Non-pigmented ciliary epithelial cell (primary cell): ENCODE results near the gene SPAG17.

ENCODE experiments used
- DNase-seq: peaks from one replicate; pipeline ENCODE4 v3.0.0-alpha.2; 2010; ENCODE audit warnings: low read depth

SPAG17 gene

DNA sequence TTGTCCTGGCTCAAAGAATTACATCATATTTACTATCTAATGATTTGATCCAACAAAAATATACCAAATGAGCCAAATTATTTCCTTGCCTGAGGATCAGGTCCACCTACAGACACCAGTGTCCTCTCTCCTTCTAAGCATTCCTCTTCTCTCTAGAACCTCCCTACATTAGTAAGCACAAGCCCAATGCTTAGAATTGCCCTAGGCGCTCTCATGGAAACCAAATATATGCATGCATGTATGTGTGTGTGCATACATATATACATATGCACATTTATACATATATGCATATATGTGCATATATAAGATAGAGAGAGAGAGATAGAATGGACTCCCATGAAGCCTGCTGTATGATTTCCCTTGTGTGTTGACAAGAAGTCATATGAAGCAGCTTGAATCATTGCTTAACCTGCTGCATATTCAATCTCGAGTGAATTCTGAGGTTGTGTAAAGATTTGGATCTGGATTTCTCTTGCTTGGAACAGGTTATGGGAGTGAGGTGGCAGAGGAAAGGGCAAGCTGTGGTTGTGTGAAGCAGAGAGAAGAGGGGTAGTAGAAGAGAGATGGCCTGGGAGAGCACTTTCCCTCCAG lies 66.1 kb downstream of the SPAG17 start:
- DNase-seq, result no peak

- DNase-seq, result no peak
These were observed 66.6 kb downstream of the SPAG17 start for GRCh38 chr1:118118469-118118868.

DNA sequence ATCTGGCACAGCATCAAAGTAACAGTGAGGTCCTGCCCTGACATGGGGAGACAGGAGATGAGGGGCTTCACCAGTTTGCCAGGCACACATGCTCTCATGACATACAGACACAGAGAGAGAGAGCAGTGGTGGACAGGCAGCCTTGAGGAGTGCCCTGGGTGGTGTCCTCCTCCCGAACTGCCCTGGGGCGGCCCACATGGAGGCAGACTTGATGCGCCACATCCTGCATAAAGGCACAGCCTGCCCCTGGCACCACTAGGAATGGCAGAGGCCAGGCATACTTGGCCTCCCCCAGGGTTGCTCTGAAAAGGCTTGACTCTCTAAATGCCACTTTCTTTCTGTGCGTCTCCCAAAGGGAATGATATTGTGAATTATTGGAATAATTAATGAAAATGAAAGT lies 67.5 kb downstream of the SPAG17 start:
- DNase-seq, result no peak

DNA sequence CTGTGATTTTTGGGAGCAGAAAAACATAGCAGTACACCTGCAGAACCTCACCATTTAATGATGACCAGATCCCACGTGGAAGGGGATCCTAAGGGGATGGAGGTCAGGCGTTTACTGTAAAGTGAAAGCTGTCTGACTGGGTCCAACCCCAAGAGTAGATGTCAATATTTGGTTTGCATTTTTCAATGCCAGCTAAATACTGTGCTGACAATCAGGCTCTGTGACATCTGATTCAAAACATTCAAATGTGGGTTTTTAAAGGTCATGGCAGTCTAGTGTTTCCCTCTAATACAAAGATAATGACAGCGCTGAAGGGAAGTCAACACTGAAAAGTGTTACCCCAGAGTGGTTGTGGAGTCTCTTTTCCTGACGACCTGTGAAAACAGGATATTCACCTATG lies 68.1 kb downstream of the SPAG17 start:
- no peak for DNase-seq

DNA sequence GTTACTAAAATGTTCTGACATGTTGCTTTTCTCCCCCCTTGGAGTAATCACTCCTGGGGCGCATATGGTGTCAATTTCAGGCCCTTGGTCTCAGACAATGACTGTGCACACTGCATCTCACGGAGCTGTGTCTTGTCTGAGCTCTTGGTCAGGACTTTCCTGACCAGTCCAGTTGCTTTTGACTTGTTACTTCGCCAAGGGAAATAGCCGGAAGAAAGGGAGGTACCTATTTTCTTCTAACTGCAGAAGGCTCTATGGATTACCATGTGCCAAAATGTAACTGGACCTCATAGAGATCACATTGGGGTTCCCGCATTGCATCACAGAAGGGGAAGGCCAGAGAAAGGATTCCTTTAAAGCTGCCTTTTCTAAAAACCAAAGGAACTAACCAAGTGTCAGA lies 68.6 kb downstream of the SPAG17 start:
- no peak for DNase-seq

DNA sequence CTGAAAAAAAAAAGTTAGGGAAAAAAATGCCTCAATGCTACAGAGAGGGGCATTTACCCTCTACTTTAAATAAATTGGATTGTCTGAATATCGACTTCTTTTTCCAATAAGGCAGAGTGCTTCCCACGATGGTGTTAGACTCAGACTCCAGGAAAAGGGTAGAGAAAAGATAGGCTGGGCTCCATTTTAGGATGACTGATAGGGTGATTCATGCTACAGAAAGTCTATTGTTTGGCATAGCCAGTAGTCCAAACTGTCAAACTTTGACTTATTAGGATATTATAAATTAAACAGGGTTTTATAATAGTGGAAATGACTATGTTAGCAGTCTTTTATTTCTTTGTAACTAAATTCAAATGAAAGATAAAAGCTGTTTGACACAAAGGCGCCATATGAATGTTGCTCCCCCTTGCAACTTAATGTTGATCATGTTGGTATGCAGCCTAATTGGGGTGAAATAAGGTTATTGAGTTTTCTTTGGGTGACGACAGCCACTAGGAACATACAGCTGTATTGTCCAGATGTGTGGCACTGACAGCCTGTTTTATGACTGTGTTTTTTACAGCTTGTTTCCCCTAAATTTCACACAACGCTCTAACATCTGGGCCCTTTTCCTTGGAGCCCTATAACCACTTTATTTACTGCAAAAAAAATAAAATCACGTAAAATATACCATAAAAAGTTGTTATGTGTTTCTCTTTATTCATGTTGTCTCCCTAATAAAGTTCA lies 69.3 kb downstream of the SPAG17 start:
- no peak for DNase-seq

DNA sequence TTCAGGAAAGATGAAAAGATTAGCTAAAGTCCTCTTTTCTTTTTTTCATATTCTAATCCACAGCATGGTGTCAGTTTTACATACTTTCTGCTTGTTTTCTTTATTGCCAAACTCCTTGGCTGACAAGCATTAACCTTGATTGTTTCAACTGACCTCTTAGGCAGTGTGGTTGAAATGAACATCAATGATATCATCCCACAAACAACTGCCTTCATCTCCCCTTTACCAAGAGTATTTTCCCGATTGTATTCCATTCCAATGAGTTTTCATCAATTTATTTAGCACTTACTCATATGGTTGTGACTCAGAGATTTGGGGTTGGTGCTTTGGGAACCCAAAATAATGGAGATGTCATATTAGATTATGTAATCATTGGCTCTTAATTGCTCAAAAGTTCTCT lies 71.8 kb downstream of the SPAG17 start:
- no peak for DNase-seq

- no peak for DNase-seq
These were observed 74.4 kb downstream of the SPAG17 start for GRCh38 chr1:118110580-118110979.

DNA sequence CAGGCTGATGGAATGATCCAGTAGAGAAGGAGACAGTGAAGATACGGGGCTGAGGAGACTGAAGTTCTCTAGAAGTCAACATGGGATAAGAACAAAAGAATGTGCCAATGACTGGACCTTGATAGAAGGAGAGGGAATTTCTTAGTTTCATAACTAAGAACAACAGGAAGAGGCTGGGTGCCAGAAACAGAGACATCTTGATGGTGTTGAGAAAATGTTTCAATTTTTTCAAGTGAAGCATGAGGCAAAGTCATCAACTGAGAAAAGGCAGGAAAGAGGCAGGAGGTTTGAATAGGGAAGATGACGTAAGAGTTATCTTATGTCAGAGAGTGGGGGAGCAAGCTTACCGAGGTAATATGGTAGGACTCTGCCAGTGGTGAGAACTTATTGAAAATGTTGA lies 80.1 kb downstream of the SPAG17 start:
- no peak for DNase-seq

DNA sequence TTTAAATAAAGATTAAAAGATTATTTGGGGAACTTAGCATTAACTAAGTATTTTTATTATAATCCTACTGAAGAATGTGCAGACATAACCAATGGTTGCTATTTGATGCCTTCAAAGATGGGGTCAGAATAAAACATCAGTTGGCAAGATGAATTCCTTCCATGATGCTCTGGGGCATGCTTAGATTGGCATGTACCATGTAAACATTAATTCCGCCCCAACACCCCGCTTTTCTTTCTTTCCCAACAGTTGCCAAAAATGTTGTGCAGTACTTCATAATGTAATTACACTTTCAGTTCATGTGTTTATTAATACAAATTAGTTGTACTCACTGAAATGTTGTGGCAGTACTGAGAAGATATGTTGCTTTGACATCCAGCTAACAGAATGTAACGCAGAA lies 82.6 kb downstream of the SPAG17 start:
- no peak for DNase-seq

- no peak for DNase-seq
These were observed 83.0 kb downstream of the SPAG17 start for GRCh38 chr1:118101999-118102398.

DNA sequence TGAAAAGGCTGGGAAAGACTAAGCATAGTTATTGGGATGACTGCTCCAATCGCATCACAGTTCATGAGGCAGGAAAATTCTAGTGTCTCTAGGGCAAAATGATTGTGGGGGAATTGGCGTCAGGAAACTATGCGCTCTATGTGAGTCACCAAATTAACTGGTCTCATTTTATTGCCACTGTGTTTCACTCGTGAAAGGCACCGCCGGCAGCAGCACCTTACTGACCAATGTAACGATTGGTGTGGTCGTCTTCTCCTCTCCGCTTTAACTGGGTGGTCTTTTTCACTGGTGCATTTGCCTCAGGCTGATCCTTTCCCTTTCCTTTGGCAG lies 83.5 kb downstream of the SPAG17 start:
- no peak for DNase-seq

GRCh38 chr1:118100686-118101514 lies 84.1 kb downstream of the SPAG17 start:
- no peak for DNase-seq

DNA sequence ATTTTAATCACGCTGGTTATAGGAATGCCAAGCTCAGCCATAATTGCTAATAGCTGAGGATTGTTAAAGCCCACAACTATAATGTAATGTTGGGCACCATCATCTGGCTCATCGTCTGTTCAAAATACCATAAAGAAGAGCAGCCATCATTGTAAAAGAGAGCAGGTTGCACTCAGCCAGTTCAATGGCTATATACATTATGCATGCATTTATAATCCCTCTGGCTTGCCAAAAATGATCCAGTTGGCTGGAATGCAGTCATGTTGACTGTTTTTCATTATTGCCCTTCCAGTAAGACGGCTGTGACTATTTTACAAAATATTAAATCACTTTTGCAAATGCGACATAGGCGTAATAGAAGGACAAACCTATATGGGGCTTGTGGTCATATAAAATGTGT lies 85.3 kb downstream of the SPAG17 start:
- no peak for DNase-seq

DNA sequence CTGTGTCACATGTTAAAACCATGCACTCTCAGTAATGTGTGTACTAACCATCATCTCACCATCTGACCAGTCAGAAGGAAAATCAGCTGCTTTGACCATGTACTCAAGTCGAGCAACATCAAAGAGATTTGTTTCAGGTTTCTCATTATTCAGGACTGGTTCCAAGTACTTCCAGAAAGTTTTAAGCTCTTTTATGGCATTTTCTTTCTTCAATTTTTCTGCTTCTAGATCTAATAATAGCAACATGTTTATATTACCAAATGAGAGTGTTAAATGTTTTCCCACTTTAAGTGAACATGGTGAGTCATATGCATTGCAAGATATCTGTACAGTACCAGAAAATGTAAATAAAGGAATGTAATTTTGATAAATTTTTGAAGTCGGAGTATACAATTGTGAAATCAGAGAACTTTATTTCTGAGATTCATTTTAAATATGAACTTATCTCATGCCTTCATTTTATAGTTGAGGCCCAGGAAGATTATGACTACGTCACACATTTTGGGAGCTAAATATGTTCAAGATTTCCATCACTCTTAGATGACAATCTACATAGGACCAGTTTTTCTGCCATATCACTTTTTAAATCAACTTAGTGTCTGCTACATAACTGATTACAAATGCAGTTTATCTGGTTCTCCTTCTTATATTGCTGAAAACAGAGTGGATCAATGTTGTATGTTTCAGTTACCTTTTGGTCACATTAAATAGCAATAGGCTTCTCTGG lies 87.2 kb downstream of the SPAG17 start:
- DNase-seq, result no peak

DNA sequence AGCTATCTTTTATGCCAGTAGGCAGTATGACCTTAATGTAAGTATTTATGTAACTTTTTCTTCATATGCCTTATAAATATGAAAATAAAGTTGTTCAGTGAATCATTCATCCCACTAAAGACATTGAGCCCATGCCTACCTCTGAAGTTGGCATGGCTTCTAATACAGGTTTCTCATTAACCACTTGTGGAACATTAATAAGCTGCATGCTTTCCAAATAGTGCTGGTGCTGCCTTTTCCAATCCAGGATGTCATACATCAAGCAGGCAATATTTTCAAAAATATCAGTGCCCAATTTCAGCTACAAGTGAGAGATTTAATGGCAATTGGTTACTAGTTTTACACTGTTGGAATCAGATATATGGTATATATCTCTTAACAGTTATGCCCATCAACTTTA lies 92.0 kb downstream of the SPAG17 start:
- DNase-seq, result no peak

DNA sequence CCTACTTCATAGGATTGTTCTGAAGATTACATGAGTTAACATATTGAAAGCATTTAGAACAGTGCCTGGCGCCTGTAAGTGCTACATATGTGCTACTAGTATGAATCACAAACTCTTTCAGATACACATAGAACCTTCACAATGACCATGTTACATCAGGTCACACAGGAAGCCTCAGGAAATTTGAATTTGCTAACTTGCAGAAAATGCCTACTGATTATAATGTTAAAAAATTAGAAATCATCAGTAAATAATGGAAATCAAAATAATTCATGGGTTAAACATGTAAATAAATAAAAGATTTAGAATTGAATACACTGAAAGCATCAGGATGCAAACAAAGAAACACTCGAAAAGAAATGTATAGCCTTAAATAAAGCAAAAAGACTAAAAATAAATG lies 94.9 kb downstream of the SPAG17 start:
- DNase-seq, result no peak

GRCh38 chr1:118085365-118085764 lies 99.7 kb downstream of the SPAG17 start:
- DNase-seq, result no peak

GRCh38 chr1:118084400-118084799 lies 100.6 kb downstream of the SPAG17 start:
- DNase-seq, result no peak

DNA sequence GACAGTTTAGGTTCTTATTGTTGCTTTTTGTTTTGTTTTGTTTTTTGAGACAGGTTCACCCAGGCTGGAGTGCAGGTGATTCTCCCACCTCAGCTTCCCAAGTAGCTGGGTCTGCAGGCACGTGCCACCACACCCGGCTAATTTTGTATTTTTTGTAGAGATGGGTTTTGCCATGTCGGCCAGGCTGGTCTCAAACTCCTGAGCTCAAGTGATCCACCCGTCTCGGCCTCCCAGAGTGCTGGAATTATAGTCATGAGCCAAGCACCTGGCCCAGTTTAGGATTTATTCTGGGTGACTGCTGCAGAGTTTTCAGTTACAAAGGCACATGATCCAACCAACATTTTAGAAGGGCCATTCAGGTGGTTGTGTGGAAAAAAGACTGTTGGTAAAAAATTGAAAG lies 102.0 kb downstream of the SPAG17 start:
- no peak for DNase-seq

- DNase-seq, result no peak
These were observed 103.6 kb downstream of the SPAG17 start for GRCh38 chr1:118081387-118081786.

- DNase-seq, result no peak
These were observed 107.5 kb downstream of the SPAG17 start for GRCh38 chr1:118077331-118078045.
